Parathyroid adenoma (tissue), 2 donors: Measurements from ENCODE around the gene PAAF1.
"Not testable (repeated sequence)": the region's sequence is repeated elsewhere in the genome, so short reads cannot be mapped to it uniquely, and the experiment has no call there.

Experiments used
- H2AFZ ChIP-seq: fragments of 300-600 bp; sonication (generic); one replicate; pipeline ENCODE4 v1.7.0; 2017; ENCODE audit warnings: antibody characterized with exemption, mild to moderate bottlenecking
- H3K27ac ChIP-seq: fragments of 300-600 bp; sonication (generic); one replicate; pipeline ENCODE4 v1.7.0; 2017
- H3K27me3 ChIP-seq: fragments of 300-600 bp; sonication (generic); one replicate; pipeline ENCODE4 v1.7.0; 2017; ENCODE audit warnings: low read length; ENCODE audit not compliant: control insufficient read depth, insufficient read depth
- H3K36me3 ChIP-seq: fragments of 300-600 bp; sonication (generic); one replicate; pipeline ENCODE4 v1.7.0; 2017; ENCODE audit warnings: low read length; ENCODE audit not compliant: control insufficient read depth, insufficient read depth
- H3K4me1 ChIP-seq: fragments of 300-600 bp; sonication (generic); one replicate; pipeline ENCODE4 v1.7.0; 2017; ENCODE audit warnings: control low read depth
- H3K4me2 ChIP-seq: fragments of 300-600 bp; sonication (generic); one replicate; pipeline ENCODE4 v1.7.0; 2017; ENCODE audit warnings: low read length
- H3K4me3 ChIP-seq: fragments of 300-600 bp; sonication (generic); one replicate; pipeline ENCODE4 v1.7.0; 2017; ENCODE audit warnings: low read depth, low read length
- H3K79me2 ChIP-seq: fragments of 300-600 bp; sonication (generic); one replicate; pipeline ENCODE4 v1.7.0; 2017; ENCODE audit warnings: control low read depth
- H3K9ac ChIP-seq: fragments of 300-600 bp; sonication (generic); one replicate; pipeline ENCODE4 v1.7.0; 2017; ENCODE audit warnings: mild to moderate bottlenecking
- H3K9me3 ChIP-seq: fragments of 300-600 bp; sonication (generic); one replicate; pipeline ENCODE4 v1.7.0; 2017; ENCODE audit warnings: low read length; ENCODE audit not compliant: control insufficient read depth
- TF ChIP-seq, protein P1 (sequence below): fragments of 300-600 bp; sonication (generic); IDR thresholded peaks from one replicate; pipeline ENCODE4 v1.7.0; 2017; ENCODE audit warnings: antibody characterized with exemption, mild to moderate bottlenecking
- donor health status: primary hyperparathyroidism.

PAAF1 gene

DNA sequence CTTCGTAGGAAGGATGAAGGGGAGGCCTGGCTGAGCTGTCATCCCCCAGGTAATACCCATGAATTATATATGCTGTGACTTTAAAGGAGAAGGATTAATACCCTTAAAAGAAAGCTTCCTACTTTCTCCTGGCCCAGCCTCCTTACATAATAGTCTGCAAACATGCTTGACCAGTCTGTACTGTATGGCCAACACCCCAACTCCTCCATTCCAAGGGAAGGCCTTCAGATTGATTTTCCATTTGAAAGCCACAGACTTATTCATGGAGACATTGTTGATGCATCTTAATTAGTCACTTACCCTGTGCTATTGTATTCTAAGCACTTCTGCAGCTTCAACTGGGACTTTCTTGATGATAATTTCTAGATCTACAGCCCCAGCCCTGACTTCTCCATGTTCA, 2.0 kb downstream of the PAAF1 start:
- peaks cover 3% of the 10 kb centered on the region for H3K4me1 ChIP-seq
- H3K27ac ChIP-seq: no peak overlapping the region
- H3K9me3 ChIP-seq: no peaks in the 10 kb centered on the region
- H3K79me2 ChIP-seq: no peaks in the 10 kb centered on the region
- no peak overlapping the region for H2AFZ ChIP-seq
- H3K27me3 ChIP-seq: no peaks in the 10 kb centered on the region
- TF ChIP-seq, protein P1, sequence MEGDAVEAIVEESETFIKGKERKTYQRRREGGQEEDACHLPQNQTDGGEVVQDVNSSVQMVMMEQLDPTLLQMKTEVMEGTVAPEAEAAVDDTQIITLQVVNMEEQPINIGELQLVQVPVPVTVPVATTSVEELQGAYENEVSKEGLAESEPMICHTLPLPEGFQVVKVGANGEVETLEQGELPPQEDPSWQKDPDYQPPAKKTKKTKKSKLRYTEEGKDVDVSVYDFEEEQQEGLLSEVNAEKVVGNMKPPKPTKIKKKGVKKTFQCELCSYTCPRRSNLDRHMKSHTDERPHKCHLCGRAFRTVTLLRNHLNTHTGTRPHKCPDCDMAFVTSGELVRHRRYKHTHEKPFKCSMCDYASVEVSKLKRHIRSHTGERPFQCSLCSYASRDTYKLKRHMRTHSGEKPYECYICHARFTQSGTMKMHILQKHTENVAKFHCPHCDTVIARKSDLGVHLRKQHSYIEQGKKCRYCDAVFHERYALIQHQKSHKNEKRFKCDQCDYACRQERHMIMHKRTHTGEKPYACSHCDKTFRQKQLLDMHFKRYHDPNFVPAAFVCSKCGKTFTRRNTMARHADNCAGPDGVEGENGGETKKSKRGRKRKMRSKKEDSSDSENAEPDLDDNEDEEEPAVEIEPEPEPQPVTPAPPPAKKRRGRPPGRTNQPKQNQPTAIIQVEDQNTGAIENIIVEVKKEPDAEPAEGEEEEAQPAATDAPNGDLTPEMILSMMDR: no peak
- H3K9ac ChIP-seq: no peak overlapping the region
- H3K4me2 ChIP-seq: no peak overlapping the region
- no peaks in the 10 kb centered on the region for H3K36me3 ChIP-seq
- no peak overlapping the region for H3K4me3 ChIP-seq

- H3K79me2 ChIP-seq, H3K9me3 ChIP-seq, H2AFZ ChIP-seq, H3K4me1 ChIP-seq, H3K9ac ChIP-seq, H3K36me3 ChIP-seq, H3K4me2 ChIP-seq, H3K27ac ChIP-seq, H3K4me3 ChIP-seq, H3K27me3 ChIP-seq: not testable (repeated sequence)
Observed at GRCh38 chr11:73880449-73880848, 3.6 kb downstream of the PAAF1 start.

- no peak overlapping the region for H2AFZ ChIP-seq
- no peak overlapping the region for H3K4me3 ChIP-seq
- H3K79me2 ChIP-seq: no peaks in the 10 kb centered on the region
- H3K9ac ChIP-seq: no peak overlapping the region
- no peaks in the 10 kb centered on the region for H3K36me3 ChIP-seq
- no peaks in the 10 kb centered on the region for H3K27me3 ChIP-seq
- H3K4me1 ChIP-seq: no peaks in the 10 kb centered on the region
- no peaks in the 10 kb centered on the region for H3K9me3 ChIP-seq
- TF ChIP-seq, protein P1: no peak
- no peak overlapping the region for H3K4me2 ChIP-seq
- H3K27ac ChIP-seq: no peak overlapping the region
Observed at GRCh38 chr11:73883856-73884255, 7.1 kb downstream of the PAAF1 start.

DNA sequence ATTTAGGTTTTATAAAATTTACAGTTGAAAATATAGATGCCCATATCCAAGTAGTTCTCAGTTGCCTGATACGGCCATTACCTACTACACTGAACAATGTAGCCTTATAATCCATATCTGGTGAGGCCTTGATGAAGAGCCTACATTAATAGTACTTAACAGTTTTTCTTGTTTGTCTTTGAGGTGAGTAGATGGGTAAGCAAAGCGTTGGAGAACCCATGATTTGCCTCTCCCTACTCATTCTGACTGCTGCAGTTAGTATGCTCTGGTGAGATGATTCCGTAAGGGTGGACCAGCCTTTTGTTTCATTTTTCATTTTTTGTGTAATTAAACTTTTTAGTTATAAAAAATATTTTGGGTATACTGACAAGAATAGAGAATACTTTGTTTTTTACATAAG, 11.4 kb downstream of the PAAF1 start:
- TF ChIP-seq, protein P1: no peak
- H3K4me3 ChIP-seq: no peak overlapping the region
- no peak overlapping the region for H2AFZ ChIP-seq
- H3K36me3 ChIP-seq: no peaks in the 10 kb centered on the region
- H3K27ac ChIP-seq: no peak overlapping the region
- peaks cover 9% of the 10 kb centered on the region for H3K4me1 ChIP-seq
- no peaks in the 10 kb centered on the region for H3K79me2 ChIP-seq
- H3K4me2 ChIP-seq: no peak overlapping the region
- no peak overlapping the region for H3K9ac ChIP-seq
- H3K27me3 ChIP-seq: no peaks in the 10 kb centered on the region
- no peaks in the 10 kb centered on the region for H3K9me3 ChIP-seq

GRCh38 chr11:73889019-73889418, 12.2 kb downstream of the PAAF1 start:
- Histone ChIP-seq H3K79me2 (no peaks in the 10 kb centered on the region), H3K27ac (no peak overlapping the region), H3K4me2 (peak overlapping the region; percentile 26), H3K4me3 (no peak overlapping the region), H3K36me3 (no peaks in the 10 kb centered on the region), H3K27me3 (no peaks in the 10 kb centered on the region), H3K9ac (no peak overlapping the region), H3K4me1 (peaks cover 9% of the 10 kb centered on the region), H2AFZ (no peak overlapping the region), H3K9me3 (no peaks in the 10 kb centered on the region)
- TF ChIP-seq, protein P1: no peak
